NB4 (cell line): ENCODE data around the gene PPP6R1.

ENCODE experiments used
- MYC ChIP-seq: IDR thresholded peaks from 2 replicates; pipeline ENCODE4 v1.6.1; 2011; ENCODE audit warnings: low read depth, low read length
- POLR2A ChIP-seq: IDR thresholded peaks from 2 replicates; pipeline ENCODE4 v1.6.1; 2011; ENCODE audit warnings: mild to moderate bottlenecking; ENCODE audit not compliant: insufficient read length; ENCODE audit errors: extremely low read depth
- TF ChIP-seq, protein P1 (sequence below): IDR thresholded peaks from one replicate; pipeline ENCODE4 v1.5.1; 2012; ENCODE audit warnings: low read depth, low read length
- TF ChIP-seq, protein P2 (sequence below): IDR thresholded peaks from 2 replicates; pipeline ENCODE4 v1.6.1; 2011; ENCODE audit warnings: low read depth, low read length

DNA sequence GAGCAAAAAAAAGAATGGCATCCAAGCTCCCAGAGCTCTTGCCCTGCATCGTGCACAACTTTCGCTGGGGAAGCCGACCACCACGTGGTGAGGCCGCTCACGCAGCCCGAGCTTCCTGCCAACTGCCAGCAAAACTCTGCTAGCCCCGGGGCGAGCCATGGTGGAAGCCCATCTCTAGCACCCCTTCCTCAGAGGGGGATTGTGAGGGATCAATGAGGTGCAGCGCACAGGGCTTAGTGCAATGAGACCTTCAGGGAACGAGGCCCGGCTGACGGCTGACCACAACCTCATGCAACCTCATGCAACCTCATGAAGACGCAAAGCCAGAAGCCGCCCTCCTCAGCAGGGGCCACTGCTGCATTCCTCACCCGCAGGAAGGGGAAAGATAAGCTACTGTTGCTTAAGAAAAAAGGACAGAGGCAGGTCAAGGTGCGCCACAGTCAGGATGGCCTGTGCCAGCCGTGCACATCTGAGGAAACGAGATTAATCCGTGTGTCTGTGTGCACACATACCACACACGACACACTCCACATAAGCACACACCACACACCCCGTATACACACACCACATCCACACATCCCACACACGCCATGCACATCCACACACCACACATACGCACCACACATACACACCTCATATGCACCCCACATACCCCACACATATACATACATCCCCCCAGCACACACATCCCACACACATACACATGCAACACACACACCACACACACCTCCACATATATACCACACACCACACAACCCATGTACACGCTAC, 11.5 kb upstream of the PPP6R1 start:
- TF ChIP-seq, protein P1, sequence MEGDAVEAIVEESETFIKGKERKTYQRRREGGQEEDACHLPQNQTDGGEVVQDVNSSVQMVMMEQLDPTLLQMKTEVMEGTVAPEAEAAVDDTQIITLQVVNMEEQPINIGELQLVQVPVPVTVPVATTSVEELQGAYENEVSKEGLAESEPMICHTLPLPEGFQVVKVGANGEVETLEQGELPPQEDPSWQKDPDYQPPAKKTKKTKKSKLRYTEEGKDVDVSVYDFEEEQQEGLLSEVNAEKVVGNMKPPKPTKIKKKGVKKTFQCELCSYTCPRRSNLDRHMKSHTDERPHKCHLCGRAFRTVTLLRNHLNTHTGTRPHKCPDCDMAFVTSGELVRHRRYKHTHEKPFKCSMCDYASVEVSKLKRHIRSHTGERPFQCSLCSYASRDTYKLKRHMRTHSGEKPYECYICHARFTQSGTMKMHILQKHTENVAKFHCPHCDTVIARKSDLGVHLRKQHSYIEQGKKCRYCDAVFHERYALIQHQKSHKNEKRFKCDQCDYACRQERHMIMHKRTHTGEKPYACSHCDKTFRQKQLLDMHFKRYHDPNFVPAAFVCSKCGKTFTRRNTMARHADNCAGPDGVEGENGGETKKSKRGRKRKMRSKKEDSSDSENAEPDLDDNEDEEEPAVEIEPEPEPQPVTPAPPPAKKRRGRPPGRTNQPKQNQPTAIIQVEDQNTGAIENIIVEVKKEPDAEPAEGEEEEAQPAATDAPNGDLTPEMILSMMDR, result no peak
- TF ChIP-seq POLR2A (no peak), MYC (no peak)
- TF ChIP-seq, protein P2, sequence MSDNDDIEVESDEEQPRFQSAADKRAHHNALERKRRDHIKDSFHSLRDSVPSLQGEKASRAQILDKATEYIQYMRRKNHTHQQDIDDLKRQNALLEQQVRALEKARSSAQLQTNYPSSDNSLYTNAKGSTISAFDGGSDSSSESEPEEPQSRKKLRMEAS, result no peak
